ENCODE measurements around the gene GADD45A. TPM values are rescaled to one million over a fixed set of nuclear protein-coding genes. Genes with fewer than 3 reads are reported as not detected.

The GADD45A gene
- total and polyA plus RNA-seq, 9 of the 15 experiments (the other 6 are each of a cell fraction or from before 2014, with no cell fraction given) = 21.3 to 156 (median 62.1) TPM

DNA sequence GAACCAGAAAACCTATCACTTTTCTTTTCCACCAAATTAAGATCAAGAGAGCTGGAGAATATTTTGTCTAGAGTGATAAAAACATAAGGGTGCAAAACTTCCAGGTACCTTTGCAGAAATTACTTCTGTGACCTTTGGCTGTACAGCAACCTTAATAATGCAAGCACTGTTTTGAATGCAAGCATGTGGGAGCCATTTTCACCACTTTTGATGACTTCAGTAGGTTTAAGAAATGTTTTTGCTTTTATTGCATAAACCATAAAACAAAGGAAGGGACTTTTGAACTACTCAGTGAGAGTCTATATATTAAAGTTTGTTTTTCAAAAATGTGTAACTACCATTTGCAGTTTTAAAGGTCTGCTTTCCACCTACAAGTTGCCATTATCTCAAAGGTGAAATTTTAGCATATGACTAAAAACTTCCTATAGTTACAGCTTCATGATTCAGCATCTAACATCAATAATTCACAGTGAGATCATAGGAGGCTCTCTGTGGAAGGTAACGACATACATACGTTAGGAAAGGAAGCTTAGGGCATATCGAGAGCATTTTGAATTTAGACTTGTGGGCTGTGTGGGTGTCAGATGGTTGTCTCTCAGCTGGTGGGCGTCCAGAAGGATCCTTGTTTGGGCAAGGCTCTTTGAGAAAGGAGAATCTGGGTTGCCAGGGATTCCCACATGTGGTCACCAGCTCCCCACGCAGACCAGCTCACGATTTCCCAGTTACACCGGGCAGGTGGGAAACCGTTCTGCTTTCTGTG, 1.1 kb upstream of the GADD45A start (continued):
- no peak for TF ChIP-seq MYC (IDR thresholded peaks at IDR 0.05; ENCODE audit: low read depth, low read length)
- TF ChIP-seq MYC (CRISPR knock-in tag; IDR thresholded peaks at IDR 0.05; ENCODE audit: borderline replicate concordance, low read depth) = no peak
- no peak for TF ChIP-seq BHLHE40 (IDR thresholded peaks at IDR 0.05; ENCODE audit: low read length)
- TF ChIP-seq MTA3 (IDR thresholded peaks at IDR 0.05; ENCODE audit: borderline replicate concordance) = no peak
- TF ChIP-seq TGIF2 (CRISPR knock-in tag; IDR thresholded peaks at IDR 0.05) = no peak
- TF ChIP-seq ZFP36 (IDR thresholded peaks at IDR 0.05; ENCODE audit: low read depth, low read length, partially characterized antibody) = no peak
- no peak for TF ChIP-seq NRF1 (conservative IDR thresholded peaks at IDR 0.05 in 1 of 2, IDR thresholded peaks at IDR 0.05 in 1 of 2)
- TF ChIP-seq, protein P1, sequence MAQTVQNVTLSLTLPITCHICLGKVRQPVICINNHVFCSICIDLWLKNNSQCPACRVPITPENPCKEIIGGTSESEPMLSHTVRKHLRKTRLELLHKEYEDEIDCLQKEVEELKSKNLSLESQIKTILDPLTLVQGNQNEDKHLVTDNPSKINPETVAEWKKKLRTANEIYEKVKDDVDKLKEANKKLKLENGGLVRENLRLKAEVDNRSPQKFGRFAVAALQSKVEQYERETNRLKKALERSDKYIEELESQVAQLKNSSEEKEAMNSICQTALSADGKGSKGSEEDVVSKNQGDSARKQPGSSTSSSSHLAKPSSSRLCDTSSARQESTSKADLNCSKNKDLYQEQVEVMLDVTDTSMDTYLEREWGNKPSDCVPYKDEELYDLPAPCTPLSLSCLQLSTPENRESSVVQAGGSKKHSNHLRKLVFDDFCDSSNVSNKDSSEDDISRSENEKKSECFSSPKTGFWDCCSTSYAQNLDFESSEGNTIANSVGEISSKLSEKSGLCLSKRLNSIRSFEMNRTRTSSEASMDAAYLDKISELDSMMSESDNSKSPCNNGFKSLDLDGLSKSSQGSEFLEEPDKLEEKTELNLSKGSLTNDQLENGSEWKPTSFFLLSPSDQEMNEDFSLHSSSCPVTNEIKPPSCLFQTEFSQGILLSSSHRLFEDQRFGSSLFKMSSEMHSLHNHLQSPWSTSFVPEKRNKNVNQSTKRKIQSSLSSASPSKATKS (CRISPR knock-in tag; IDR thresholded peaks at IDR 0.05) = no peak
- no peak for TF ChIP-seq TCFL5 (CRISPR knock-in tag; conservative IDR thresholded peaks at IDR 0.05)
- TF ChIP-seq, protein P2, sequence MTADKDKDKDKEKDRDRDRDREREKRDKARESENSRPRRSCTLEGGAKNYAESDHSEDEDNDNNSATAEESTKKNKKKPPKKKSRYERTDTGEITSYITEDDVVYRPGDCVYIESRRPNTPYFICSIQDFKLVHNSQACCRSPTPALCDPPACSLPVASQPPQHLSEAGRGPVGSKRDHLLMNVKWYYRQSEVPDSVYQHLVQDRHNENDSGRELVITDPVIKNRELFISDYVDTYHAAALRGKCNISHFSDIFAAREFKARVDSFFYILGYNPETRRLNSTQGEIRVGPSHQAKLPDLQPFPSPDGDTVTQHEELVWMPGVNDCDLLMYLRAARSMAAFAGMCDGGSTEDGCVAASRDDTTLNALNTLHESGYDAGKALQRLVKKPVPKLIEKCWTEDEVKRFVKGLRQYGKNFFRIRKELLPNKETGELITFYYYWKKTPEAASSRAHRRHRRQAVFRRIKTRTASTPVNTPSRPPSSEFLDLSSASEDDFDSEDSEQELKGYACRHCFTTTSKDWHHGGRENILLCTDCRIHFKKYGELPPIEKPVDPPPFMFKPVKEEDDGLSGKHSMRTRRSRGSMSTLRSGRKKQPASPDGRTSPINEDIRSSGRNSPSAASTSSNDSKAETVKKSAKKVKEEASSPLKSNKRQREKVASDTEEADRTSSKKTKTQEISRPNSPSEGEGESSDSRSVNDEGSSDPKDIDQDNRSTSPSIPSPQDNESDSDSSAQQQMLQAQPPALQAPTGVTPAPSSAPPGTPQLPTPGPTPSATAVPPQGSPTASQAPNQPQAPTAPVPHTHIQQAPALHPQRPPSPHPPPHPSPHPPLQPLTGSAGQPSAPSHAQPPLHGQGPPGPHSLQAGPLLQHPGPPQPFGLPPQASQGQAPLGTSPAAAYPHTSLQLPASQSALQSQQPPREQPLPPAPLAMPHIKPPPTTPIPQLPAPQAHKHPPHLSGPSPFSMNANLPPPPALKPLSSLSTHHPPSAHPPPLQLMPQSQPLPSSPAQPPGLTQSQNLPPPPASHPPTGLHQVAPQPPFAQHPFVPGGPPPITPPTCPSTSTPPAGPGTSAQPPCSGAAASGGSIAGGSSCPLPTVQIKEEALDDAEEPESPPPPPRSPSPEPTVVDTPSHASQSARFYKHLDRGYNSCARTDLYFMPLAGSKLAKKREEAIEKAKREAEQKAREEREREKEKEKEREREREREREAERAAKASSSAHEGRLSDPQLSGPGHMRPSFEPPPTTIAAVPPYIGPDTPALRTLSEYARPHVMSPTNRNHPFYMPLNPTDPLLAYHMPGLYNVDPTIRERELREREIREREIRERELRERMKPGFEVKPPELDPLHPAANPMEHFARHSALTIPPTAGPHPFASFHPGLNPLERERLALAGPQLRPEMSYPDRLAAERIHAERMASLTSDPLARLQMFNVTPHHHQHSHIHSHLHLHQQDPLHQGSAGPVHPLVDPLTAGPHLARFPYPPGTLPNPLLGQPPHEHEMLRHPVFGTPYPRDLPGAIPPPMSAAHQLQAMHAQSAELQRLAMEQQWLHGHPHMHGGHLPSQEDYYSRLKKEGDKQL (CRISPR knock-in tag; IDR thresholded peaks at IDR 0.05; ENCODE audit: borderline replicate concordance) = no peak
- TF ChIP-seq PTBP1 (IDR thresholded peaks at IDR 0.05; ENCODE audit: low read depth, low read length) = no peak
- TF ChIP-seq ZNF174 (CRISPR knock-in tag; IDR thresholded peaks at IDR 0.05) = no peak
- no peak for TF ChIP-seq ZNF830 (CRISPR knock-in tag; IDR thresholded peaks at IDR 0.05)
- TF ChIP-seq, protein P3, sequence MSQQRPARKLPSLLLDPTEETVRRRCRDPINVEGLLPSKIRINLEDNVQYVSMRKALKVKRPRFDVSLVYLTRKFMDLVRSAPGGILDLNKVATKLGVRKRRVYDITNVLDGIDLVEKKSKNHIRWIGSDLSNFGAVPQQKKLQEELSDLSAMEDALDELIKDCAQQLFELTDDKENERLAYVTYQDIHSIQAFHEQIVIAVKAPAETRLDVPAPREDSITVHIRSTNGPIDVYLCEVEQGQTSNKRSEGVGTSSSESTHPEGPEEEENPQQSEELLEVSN (IDR thresholded peaks at IDR 0.05; ENCODE audit: borderline replicate concordance in 1 of 2, extremely low read depth in 1 of 2, insufficient read depth in 1 of 2, insufficient read length in 1 of 2, low read depth in 1 of 2, low read length in 1 of 2, poor library complexity in 1 of 2, severe bottlenecking in 1 of 2) = peak in 1 of 2 experiments; percentile 19
- 0 out of 4 replicates have a peak, but pooled peaks of 1 of the 2 experiments have one; percentile 42 for TF ChIP-seq SRF (CRISPR knock-in tag; IDR thresholded peaks at IDR 0.05)
- TF ChIP-seq, protein P4, sequence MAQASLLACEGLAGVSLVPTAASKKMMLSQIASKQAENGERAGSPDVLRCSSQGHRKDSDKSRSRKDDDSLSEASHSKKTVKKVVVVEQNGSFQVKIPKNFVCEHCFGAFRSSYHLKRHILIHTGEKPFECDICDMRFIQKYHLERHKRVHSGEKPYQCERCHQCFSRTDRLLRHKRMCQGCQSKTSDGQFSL (CRISPR knock-in tag; IDR thresholded peaks at IDR 0.05) = no peak
- TF ChIP-seq, protein P4 (tag; IDR thresholded peaks at IDR 0.05) = no peak
- peak; percentile 63 for TF ChIP-seq MAFK (IDR thresholded peaks at IDR 0.05; ENCODE audit: low read length)
